DMS153 treated with DMSO at 0.1 percent for 48 hours (cell line): ENCODE results near the gene GDF11.

Experiments used
- DNase-seq: peaks from one replicate; lab custom pipeline; 2025; ENCODE audit not compliant: unreplicated experiment; lab: John Stamatoyannopoulos, UW

GDF11 gene

DNA sequence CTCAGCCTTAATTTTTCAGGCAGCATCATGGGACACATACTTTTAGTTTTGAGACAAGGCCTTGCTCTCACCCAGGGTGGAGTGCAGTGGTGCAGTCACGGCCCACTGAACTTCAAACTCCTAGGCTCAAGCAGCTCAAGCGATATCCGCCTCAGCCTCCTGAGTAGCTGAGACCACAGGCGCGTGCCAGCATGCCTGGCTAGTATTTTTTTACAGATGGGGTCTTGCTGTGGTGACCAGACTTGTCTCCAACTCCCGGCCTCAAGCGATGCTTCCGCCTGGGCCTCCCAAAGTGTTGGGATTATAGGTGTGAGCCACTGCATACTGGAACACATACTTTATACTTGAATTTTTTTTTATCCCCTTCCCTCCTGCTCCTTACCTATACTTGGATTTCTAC, 20.0 kb upstream of the GDF11 start:
- DNase-seq: no peak

DNA sequence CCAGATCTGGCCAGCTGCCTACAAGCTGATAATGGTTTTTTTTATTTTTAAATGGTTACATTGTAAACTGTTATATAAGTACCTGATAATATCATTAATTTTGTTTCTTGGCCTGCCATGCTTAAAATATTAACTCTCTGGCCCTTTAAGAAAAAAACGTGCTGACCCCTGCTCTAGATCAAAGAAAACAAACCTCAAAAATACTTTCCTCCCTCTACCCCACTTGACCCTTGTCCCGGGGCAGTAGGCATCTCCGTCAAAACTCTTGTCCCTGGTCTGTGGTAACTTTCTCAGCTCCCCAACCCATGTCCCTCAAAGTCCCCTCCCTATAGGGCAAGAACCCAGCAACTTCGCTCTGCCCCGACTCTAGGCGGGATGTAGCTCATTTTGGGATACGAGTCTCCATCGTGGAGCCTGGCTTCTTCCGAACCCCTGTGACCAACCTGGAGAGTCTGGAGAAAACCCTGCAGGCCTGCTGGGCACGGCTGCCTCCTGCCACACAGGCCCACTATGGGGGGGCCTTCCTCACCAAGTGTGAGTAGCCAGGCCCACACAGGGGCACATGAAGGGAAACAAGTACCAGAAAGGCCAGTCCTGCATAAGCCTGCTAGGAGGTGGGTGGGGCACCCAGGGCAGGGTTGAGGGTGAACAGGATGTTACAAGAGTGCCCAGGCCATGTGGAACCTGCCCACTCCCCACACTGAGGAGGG, 19.3 kb upstream of the GDF11 start:
- no peak for DNase-seq

DNA sequence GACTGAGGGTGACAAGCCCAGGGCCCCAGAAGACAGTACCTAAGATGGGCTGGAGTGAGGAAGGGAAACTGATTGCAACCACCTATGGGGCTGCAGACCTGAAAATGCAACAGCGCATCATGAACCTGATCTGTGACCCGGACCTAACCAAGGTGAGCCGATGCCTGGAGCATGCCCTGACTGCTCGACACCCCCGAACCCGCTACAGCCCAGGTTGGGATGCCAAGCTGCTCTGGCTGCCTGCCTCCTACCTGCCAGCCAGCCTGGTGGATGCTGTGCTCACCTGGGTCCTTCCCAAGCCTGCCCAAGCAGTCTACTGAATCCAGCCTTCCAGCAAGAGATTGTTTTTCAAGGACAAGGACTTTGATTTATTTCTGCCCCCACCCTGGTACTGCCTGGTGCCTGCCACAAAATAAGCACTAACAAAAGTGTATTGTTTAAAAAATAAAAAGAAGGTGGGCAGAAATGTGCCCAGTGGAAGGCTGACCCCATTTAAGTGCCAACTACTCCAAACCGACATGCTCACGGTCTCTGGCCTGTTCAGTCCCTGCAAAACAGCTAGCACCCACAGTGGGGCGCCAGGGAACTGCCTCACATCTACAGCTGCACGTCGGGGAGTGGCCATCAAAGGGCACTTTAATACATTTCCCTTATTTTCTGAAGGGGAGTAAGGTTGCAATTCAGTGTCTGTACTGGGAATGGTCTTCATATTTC, 18.5 kb upstream of the GDF11 start:
- DNase-seq: no peak

DNA sequence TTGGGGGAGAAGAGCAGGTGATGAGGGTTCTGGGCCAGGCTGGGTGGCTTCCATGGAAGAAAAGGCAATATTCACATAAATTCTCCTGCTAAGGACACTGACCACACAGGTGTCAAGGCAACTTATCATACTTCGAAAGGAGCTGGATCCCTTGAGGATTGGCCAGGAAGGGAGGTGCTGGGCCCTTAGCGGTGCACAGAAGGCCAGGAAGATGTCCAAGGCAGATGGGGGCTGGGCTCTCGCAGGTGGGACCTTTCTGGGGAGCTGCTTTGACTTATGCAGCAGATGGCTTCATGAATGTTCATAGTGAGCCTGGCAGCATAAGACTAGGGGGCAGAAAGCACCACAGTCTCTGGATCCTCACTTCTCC, 18.0 kb upstream of the GDF11 start:
- no peak for DNase-seq

DNA sequence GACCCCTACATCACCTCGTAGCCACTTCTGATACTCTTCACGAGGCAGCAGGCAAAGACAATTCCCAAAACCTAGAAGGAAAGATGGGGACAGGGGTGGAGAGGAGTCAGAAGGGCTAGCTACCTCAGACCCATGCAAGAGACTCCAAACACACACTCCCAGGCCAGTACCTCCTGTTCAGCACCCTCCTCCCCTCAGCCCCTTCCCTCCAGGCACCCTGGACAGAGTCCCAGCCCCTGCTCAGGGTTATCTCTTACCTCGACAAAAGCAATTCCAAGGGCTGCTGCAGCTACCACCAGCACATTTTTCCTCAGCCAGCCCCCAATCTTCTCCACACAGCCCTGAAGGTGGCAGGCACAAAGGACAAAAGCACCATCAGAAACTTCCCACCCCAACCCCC, 17.4 kb upstream of the GDF11 start:
- DNase-seq: no peak

DNA sequence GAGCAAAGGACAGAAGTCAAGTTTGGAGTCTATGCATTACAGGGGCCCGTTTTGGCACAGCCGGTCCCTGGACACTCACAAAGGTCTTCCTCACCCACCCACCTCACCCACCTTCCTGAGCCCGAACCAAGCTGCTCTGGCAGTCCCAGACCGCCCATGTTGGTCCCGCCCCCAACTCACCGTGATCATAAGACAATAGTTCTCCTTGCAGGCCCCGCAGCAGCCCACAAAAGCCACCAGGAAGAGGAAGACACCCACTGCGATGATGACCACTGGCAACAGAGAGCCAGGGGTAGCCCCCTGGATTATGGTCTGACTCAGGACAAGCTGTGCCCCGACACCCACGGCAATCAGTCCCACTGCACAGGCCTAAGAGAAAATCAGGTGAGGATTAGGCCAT, 16.0 kb upstream of the GDF11 start:
- no peak for DNase-seq

DNA sequence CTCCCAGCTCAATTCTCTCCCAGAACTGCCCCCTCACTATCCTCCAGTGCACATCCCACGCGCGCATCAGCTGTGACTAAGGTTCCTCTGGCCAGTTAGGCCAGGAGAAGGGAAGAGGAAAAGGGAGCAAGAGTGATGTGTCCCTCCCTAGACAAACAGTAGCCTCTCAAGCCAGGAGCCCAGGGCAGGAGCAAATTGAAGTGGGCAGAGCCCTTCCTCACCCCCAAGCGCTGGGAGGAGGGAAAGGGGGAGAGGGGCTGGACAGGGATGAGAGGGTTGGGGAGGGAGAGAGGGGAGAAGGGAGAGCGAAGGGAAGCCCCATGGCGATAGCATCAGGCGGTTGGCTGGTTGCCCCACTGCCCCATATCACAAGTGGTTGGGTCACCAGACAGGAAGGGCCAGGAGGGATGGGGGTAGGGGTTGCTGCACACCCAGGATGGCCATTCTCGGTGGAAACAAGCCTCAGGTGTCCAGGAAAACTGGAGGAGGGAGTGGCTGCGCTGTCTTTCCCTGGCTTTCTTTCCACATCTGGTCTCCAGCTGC, 15.2 kb upstream of the GDF11 start:
- no peak for DNase-seq

DNA sequence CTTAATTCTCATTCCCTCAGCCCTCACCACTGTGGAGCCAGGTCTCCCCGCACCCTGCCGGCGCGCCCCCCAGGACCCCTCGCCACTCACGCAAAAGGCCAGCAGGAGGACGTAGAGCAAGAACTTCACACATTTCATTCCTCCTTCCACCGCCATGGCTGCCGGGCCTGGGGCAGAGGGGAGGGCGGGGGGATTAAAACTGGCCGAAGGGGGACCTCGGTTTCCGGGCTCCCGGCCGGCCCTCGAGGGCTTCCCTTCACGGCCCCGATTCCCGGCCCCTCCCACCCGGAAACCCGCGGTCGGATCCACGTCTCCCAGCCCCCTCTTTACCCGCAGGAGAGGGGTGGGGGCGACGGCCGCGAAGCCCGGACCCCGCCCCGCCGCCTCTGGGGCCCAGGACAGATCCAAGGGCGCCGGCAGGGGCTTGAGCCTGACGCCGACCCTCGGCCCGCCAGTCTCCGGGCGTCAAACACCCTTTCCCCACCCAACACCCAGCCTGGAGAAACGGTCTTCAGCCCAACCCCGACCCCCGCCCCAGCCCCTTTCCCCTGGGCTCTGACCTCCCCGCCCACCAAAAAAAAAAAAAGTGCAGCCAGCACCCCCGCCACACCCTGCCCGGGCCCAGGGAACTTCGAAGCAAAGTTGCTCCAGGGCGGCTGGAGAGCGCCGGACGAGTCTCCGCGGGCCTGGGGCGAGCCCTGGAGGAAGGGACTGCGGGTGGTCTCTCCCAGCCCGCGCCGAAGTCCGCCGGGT, 14.6 kb upstream of the GDF11 start:
- DNase-seq: no peak

DNA sequence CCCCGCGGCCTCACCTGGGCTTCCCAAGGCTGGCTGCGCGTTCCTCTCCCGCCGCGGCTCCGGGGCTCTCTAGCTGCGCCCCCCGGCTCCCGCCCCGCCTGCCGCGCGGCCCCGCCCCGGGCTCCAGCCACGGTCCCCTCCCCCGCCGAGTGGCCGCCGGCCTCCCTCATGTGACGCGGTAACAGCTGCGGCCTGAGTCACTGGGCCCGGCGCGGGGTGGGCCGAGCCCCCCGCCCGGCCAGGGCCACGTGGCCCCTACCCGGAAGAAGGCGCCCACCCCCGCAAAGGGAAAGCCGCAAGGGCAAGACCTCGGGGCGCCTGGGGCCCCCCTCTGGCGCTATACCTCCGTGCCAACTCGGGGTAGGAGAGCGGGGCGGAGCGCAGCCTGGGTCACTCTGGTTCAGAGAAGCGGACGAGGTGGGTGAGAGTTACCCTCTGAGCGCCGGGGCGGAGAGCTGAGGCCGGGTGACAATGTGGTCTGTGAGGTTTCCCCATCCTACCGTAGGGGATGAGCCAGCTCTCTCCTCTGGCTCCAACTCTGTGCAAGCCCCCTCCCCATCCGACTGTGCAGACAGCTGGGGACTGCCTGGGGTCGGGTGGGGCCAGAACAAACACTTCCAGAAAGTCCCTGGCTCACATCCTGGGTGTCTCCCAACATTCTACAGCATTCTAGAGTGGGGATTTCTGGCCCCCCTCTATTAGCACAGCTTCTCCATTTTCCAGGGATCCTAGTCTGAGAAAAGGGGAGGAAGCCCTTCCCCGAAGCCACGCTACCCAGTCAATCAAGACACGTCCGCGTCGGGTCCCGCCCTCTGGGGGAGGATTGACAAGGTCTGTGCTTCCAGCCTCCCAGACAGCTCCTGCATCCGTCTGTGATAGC, 13.7 kb upstream of the GDF11 start, which contains the start of gene CD63:
CD63 (minus strand) TSS at position 71 of the 880 bp plus-strand sequence. CDS start 668 bp downstream, outside the sequence.
- DNase-seq: peak; percentile 81

DNA sequence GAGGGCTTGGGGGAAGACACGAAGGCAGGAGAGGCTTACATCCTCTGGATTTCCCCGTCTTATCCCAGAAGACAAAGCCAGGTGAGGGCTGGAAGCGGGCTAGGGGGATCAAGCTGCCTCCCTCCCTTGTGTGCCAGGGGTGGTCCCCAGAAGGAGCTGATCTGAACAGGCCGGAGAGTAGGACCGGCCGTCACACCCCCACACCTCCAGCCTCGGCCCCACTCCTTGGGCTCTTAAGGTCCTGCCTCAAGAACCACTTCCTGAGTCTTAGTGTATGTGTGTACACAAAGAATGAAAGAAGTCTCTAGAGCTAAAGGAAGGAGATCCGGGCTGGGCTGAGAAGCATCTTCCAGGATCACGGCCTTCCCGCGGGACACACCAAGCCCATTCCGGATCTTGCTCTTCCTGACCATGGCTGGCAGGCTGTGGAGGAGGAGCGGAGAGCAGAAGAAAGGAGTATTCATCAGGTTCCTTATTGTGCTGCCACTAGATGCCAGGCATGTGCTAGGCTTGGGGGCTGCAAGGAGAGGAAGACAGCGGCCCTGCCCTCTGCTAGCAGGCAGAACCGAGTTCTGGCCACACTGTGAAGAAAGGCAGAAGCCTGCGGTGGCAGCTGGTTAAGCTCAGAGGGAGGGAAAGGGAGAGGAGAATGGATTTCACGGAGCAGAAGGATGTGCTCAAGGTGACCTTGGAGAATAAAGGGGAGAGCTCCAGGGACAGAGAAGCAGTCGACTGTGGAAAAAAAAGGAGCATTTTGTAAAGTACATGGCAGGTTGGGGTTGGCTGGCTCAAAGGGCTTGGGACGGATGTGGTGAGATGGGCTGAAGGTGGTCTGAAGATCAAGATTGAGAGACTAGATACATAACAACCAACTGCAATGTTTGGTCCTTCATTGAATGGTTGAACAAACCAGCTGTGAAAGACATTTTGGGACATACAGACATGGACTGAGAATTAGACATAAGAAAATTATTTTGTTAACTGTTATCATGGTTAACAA, 12.8 kb upstream of the GDF11 start:
- DNase-seq: no peak

DNA sequence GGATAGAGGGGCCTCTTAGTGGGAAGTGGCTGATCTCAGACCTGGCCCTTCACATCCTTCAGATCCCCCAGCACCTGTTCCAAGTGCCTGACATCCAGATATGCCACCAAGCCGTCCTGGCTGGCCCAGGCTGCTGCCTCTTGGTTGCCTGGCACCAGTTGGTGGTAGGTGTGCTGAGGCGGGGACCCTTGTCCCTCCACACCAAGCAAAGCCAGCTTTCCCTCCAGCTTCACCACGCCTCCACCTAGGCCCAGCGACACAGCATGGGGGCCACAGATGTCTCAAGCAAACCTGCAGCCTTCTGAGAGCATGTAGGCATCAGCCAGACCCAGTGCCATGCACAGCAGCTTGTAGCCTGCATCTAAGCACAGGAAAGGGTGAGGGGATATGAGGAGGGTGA, 10.6 kb upstream of the GDF11 start:
- DNase-seq: no peak

DNA sequence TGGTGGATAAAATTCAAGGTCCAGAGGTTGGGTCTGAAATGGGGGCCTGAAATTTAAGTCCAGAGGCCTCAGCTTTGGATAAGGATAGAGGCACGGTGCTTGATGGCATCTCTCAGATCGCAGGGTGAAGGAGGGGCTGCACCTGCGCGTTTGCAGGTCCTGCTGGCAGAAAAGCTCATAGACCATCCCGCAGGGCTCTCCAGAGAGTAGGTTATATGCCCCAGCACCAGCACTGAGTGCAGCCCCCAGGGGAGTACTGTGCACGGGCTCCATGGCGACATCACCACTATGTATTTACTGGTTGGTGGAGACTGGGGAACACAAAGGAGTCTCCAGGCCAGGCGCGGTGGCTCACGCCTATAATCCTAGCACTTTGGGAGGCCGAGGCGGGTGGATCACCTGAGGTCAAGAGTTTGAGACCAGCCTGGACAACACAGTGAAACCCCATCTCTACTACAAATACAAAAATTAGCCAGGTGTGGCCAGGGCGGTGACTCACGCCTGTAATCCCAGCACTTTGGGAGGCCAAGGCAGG, 9.8 kb upstream of the GDF11 start:
- no peak for DNase-seq

DNA sequence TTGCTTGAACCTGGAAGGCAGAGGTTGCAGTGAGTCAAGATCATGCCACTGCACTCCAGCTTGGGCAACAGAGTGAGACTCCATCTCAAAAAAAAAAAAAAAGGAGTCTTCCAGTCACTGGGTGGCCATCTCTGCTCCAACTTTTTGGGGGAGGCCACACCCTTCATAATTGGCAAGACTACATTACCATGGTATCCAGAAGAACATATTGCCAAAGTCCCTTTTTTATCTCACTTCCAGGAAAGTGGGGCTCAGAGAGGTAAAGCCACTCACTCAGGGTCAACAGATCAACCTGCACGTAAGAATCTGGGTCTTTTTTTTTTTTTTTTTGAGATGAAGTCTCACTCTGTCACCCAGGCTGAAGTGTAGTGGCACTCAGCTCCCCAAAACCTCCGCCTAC, 9.1 kb upstream of the GDF11 start:
- DNase-seq: no peak

DNA sequence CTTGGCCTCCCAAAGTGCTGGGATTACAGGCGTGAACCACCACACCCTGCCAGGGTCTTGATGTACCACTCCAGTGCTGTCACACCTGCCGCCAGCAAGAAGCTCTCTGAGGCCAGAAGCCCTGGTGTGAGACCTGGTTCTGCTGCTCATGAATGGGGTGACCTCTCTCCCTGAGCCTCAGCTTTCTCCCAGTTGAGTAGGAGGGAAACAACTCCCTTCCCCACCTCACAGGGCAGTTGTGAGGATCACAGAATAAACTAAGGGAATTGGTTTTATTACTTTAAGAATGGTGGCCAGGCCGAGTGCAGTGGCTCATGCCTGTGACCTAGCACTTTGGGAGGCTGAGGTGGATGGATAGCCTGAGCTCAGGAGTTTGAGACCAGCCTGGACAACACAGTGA, 8.3 kb upstream of the GDF11 start:
- no peak for DNase-seq

DNA sequence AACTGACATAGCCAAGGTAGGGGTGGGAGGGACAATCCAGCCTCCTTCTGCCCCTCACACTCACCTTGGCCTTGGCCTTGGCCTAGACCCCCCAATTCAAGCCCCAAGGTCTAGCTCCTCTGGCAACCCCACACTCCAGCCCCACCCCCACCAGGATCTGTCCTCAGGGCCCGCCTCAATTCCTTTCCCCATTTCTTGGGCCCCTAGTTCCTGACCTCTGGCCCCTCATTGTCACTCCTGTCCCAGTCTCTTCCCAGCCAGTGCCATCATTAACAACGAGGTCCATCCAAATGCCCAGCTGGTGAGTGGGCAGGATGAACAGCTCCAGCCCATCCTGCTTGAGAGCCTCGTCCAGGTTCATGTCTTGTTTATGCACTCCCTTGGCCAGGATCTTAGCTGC, 6.8 kb upstream of the GDF11 start:
- no peak for DNase-seq

DNA sequence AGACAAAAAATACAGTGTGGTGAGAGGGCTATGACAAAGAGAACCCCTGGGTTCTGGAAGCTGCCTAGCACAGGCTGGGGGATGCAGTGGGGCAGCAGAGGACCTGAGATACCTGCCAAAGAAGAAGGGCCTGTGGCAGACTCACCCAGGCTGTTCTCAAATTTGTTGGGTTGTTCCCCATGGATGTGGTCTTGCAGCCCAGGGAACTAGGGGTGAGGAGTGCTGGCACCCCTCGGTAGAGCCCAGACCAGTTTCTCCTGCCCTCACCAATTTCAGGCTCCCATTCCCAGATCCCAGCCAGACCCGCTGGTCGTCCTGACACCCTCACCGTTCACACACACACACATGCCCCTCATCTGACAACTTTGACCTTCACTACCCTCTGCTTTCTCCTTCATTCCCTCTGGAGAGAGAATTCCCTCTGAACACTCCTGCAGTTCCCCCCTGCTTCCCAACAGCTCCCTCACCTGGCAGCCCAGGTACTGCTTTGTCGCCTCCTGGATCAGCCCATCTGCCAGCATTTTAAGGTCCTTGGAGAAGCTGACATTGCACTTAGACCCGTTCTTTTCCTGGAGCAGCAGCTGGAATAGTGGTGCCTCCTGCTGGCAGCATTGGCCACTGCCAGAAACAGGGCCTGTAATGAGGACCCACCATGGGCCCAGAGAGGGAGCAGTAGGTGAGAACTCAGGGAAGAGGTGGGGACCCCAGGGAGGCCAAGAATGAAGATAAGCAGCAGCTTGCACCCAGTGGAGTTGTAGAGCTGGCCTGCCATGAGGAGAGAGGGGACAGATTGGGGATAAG, 5.9 kb upstream of the GDF11 start:
- peak; percentile 70 for DNase-seq

DNA sequence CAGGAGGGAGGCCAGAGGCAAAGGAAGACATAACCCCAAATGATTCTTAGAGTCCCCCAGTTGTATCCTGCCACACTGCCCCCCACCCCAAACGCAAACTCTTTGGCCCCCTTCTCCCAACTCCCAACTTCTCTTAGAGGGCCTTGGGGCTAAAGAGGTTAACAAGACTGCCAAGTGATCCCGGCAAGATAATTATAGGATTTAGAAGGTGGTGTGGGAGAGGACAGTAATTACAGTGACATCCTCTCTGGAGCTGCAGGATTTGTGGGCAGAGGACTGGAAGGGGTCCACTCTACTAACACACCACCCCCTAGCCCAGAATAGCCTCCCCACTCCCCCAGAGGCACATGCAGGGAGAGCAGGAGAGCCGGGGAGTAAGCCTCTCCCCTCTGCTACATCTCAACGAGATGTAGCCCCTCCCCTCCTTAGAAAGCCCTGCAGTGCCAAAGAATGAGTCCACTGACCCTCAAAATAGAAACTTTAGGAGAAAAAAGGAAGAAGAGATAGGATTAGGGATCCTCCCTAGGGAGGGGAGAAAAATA, 5.3 kb upstream of the GDF11 start:
- no peak for DNase-seq
